Stomach (tissue), 4 donors: ENCODE results near the gene PPP1R14C.

Source experiments
- CTCF ChIP-seq, 7 experiments: fragments of 450-650 bp in 4 of 7; fragments of 200-600 bp in 3 of 7; sonication (generic) in 3 of 7; IDR thresholded peaks; one replicate each; pipeline ENCODE4 v1.5.1; 2016 to 2019; ENCODE audit warnings: antibody characterized with exemption in 7 of 7, control low read depth in 2 of 7, mild to moderate bottlenecking in 1 of 7
- POLR2A ChIP-seq, 4 donors: fragments of 450-650 bp; IDR thresholded peaks; one replicate each; pipeline ENCODE4 v1.6.1; 2016; ENCODE audit warnings: antibody characterized with exemption in 4 of 4, control low read depth in 2 of 4, mild to moderate bottlenecking in 1 of 4, moderate library complexity in 1 of 4
- POLR2AphosphoS5 ChIP-seq, 3 donors: sonication (generic); formaldehyde crosslinking; IDR thresholded peaks; one replicate each; pipeline ENCODE4 v1.6.1; 2016; ENCODE audit warnings: antibody characterized with exemption in 3 of 3

DNA sequence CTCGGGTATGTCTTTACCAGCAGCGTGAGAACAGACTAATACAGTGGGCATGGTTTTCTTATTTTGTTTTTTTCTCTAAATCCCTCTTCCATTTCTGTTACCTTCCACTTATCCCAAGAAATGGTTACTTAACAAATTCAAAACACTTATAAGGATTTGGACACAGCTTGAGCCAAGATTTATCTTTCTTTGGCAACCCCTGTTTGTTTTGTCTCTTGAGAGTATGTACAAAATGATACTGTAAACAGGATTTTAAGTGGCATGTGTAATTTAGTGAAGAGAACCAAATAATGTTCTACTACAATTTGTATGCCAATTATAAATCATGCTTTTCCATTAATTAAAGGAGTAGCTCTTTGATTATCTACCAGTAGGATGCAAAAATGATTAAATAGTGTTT lies 51.4 kb downstream of the PPP1R14C start:
- TF ChIP-seq POLR2AphosphoS5 (IDR thresholded peaks at IDR 0.05) (no peak), CTCF (IDR thresholded peaks at IDR 0.05) (no peak), POLR2A (IDR thresholded peaks at IDR 0.05) (no peak)
